ENCODE data around the gene TAF8.

The TAF8 gene

GRCh38 chr6:42100029-42100901 is 49.9 kb downstream of the TAF8 start:
- no peak for DNase-seq (ENCODE audit: low read depth)

- no peak for DNase-seq (ENCODE audit: low read depth)
These were observed 50.9 kb downstream of the TAF8 start for GRCh38 chr6:42101186-42101657.

GRCh38 chr6:42103216-42103615 is 52.9 kb downstream of the TAF8 start:
- DNase-seq (ENCODE audit: low read depth) = no peak

DNA sequence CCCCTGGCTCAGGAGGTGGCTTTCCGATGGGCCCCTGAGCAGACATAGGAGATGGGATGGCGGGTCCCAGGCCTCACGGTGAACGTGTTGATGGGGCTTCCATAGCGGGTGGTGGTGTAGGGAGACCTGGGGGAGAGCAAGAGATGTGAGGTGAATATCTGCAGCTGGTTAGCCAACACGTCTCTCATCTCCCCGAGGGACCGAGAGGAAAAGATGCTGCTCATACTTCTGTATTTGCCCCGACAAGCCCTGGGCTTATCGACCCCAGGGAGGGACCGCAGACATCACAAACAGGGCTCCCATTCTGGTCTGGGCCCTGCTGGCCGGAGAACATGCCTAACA is 53.4 kb downstream of the TAF8 start:
- no peak for DNase-seq (ENCODE audit: low read depth)

GRCh38 chr6:42104095-42104803 is 53.9 kb downstream of the TAF8 start:
- DNase-seq (ENCODE audit: low read depth) = peak; percentile 48

DNA sequence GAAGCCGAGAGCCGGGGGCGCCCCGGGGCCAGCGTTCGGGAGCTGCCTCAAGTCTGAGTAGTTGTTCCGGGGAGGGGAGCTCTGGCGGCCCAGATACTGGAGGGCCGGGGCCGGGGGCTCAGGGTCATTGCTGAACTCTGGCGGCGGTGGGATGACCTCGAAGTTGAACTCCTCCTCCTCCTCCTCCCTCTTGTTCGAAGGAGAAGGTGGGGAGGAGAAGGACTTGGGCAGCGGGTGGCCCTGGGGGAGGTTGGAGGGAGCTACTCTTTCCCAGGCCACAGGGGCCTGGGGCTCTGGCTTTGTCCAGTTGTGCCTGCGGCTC is 54.4 kb downstream of the TAF8 start:
- no peak for DNase-seq (ENCODE audit: low read depth)

DNA sequence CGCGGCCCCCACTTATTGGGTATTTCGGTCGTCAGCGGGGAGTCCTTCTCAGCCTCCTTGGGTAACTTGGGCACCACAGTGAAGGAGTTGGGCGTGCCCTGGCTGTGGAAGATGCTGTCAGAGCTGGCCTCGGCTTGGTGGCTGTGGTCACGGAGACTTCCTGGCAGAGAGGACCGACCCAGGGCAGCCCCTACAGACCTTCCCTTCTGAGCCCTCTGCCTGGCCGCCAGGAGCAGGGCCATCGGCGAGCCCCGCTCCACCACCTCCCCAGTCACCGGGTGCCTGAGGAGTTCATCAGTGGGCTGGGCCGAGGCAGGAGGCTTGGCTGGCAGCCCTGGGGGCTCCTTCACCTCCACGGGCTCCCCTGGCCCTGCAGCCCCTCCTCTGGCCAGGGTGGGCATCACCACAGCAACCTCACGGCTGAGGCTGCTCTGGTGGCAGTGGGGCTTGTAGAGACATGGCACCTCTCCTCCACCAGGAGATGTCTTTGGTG is 54.9 kb downstream of the TAF8 start:
- DNase-seq (ENCODE audit: low read depth) = no peak

DNA sequence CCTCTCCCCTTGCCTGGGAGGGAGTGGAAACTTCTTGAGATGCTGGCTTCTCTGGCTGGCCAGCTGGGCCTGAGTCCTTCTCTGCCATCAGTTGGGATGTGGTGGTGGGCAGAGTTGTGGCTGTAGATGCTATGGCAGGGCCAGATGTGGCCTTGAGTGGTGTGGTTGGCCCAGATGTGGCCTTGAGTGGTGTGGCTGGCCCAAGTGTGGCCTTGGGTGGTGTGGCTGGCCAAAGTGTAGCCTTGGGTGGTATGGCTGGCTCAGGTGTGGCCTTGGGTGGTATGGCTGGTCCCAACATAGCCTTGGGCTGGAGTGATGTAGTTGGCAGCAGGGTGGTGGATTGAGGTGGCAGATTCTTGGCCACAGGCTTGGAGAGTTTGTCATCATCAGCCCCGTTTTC is 55.4 kb downstream of the TAF8 start:
- DNase-seq (ENCODE audit: low read depth) = no peak

- DNase-seq (ENCODE audit: low read depth) = no peak
These were observed 56.0 kb downstream of the TAF8 start for GRCh38 chr6:42106112-42107023.

GRCh38 chr6:42108071-42108470 is 57.7 kb downstream of the TAF8 start:
- no peak for DNase-seq (ENCODE audit: low read depth)

GRCh38 chr6:42110683-42111082 is 60.4 kb downstream of the TAF8 start:
- DNase-seq (ENCODE audit: low read depth) = no peak

GRCh38 chr6:42112351-42112750 is 62.0 kb downstream of the TAF8 start:
- DNase-seq (ENCODE audit: low read depth) = no peak

DNA sequence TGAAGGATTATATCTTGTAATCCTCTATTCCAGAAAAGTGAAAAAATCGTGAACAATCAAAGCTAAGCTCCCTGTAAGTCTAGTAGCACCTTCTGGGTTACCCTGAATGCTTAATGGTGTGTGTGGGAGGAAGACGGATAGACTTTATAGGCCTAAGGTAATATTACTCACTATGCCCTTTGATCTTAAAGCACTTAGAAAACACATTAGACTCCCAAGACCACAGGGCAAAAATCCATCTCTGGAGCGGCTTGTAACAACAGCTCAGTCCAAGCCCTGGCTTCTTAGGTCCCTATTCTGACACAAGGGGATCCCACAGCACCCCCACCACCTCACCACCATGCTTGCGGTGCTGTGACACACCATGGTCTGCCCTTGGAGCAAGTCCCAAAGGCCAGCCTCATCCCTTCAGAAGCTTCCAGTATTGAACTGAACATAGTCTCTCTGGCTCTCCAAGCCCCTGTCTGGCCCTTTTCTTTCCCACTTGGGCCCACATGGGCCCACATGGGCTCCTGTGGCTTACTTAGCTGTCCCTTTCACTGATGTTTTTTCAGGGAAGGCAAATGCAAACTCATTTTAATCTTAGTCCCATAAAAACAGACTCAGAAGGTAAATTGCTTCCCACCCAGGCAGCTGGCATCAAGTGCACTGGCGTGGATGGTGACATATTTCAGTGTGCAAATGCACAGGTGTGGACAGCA is 63.8 kb downstream of the TAF8 start:
- no peak for DNase-seq (ENCODE audit: low read depth)

DNA sequence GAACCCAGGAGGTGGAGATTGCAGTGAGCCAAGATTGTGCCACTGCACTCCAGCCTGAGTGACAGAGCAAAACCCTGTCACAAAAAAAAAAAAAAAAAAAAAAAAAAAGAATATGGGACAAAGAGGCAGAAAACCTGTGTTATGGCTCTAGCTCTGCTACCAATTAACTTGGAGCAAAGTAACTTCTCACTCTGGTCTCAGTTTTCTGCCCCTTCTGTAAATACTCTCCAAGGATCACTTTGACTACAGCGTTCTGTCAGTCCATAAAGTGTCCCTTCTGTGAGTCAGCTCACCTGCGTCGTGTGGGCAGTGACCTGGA is 67.5 kb downstream of the TAF8 start:
- DNase-seq (ENCODE audit: low read depth) = no peak

DNA sequence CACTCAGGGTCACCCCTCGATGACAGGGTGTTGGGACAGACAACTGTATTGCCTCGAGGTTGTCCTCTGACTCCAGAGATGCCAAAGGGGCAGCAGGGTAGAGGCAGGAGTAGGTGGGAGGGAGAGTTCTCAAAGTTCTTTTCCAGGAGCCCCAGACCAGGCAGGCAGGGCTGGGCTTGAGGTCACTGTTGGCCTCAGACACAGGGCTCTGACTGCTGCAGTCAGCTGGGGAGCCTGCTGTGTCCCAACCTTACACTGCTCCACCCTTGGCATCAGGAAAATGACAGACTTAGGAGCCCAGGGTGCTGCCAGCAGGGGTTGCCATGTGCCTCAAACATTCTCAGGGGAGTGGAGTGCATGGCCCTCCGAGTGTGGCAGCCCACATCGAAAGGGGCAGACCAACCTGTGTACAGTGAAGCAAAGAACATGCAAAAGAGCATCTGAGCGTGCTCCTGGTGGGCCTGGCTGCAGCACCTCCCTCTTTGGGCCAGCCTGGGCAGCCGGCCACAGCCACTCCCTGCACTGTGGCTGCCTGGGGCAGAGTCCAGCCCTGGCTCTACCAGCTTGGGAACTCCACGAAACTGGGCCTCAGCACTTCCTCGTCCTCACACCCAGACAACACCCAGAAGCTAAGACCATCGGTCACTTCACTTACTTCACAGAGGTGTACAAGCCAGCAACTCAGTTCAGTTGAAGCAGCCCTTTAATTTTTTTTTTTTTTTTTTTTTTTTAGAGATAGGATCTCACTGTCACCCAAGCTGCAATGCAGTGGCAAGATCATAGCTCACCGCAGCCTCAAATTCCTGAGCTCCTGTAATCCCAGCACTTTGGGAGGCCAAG is 68.1 kb downstream of the TAF8 start:
- DNase-seq (ENCODE audit: low read depth) = no peak

DNA sequence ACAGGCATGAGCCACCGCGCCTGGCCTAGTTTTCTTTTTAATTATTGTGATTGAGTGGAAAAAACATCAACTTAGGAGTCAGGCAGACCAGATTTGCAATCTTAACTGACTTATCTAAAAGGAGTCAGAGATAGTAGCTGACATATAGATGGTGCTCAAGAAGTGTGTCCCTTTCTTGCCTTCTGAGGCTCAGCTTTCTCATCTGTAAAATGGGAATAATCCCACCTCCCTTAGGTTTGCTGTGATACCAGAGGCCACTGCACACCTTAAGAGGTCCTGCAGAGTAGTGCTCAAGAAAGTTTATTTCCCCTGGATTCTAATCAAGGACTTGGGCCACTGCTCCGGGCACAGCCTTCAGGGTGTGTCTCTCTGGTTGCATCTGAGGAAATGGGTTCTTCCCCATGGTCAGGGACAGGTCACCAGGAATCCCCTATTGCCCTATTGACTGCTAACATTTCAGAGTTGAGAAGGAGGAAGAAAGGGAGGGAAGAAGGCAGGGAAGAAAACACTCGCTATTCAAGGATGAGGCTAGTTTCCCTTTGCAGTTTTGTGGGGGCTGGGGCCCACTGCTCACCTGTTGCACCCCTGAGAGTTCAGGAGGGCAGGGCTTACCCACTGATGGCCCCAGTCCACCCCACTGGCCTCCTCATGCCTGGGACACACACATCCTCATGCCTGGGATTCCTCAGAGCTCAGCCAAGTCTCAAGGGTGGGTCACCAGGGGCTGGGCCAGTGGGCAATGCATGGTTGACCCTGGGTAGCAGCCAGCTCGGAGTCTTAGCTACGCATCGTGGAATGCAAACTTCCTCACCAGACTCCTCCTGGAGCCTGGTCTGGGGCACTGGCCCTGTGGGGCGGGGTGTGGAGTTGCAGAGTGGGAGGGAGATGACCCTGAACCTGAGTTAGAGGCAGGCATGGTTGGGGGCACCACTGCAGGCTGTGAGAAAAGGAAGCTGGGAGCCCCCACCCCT is 70.9 kb downstream of the TAF8 start:
- DNase-seq (ENCODE audit: low read depth) = no peak

DNA sequence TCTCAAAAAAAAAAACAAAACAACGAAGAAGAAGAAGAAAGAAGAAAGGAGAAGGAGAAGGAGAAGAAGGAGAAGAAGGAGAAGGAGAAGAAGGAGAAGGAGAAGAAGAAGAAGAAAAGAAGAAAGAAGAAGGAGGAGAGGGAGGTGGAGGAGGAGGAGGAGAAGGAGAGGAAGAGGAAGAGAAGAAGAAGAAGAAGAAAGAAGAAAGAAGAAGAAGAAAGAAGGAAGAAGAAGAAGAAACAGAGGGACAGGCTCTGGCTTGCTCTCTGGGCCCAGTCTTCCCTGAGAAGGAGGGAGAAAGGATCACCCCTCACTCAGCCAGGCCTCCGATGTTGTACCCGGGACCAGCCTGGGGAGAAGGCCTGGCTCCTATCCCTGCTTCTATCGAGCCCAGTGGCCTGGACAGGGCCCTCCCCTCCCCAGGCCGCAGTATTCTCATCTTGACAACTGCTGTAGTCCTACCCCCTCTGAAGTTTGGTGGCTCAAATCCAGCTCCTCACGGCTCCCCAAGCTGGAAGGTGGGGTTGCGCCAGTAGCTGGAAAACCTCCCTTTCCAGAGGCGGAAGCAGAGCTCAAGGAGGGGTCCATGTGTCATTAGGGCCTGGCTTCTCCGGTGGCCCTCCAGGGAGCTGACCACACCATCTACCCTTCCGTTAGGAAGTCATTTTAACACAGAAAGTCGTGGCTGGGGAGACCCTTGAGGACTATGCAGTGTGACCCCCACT is 73.2 kb downstream of the TAF8 start:
- no peak for DNase-seq (ENCODE audit: low read depth)

GRCh38 chr6:42124223-42124836 is 74.0 kb downstream of the TAF8 start:
- no peak for DNase-seq (ENCODE audit: low read depth)

DNA sequence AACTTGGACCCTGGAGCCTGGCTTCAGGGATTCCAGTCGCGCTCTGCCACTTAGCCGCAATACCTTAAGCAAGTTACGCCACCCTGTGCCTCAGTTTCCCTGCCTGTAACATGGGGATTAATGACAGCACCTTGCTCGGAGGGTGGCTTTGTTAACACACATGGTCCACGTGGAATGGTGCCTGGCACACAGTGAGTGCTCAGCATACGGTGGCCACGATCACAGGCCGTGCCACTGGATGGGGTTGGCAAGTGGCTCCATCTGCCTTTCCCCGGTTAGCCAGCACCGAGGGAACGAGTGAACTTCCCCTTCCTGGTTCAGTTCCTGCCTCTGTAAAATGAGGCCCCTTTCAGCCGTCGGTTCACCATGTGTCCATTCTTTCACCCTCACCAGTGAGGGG is 74.9 kb downstream of the TAF8 start:
- no peak for DNase-seq (ENCODE audit: low read depth)

Data from stimulated activated CD4-positive, alpha-beta T cell treated with anti-CD3 and anti-CD28 coated beads, Interleukin-2, amount 100 ng/mL, for 4 hours (primary cell).